DOHH2 (cell line): Measurements from ENCODE around the gene PARP14.
A peak's percentile ranks its signal among the peaks of the same experiment; 100 is the strongest.

ENCODE experiments used
- H3F3A ChIP-seq: fragments of 200-600 bp; sonication (generic), shearing (Covaris generic); 2 replicates; pipeline ENCODE4 v1.6.0; 2016; ENCODE audit warnings: antibody characterized with exemption, mild to moderate bottlenecking; ENCODE audit not compliant: control insufficient read depth, insufficient read depth
- H3K27ac ChIP-seq: fragments of 200-600 bp; sonication (generic); 2 replicates; pipeline ENCODE4 v1.5.1; 2014; ENCODE audit warnings: low read depth, mild to moderate bottlenecking, low read length, moderate library complexity
- H3K27me3 ChIP-seq: fragments of 200-600 bp; sonication (generic); 2 replicates; pipeline ENCODE4 v1.6.1; 2014; ENCODE audit warnings: mild to moderate bottlenecking, low read length, mixed read lengths; ENCODE audit not compliant: control insufficient read depth
- H3K36me3 ChIP-seq: fragments of 200-600 bp; sonication (generic); 2 replicates; pipeline ENCODE4 v1.6.1; 2014; ENCODE audit warnings: mild to moderate bottlenecking, low read length, moderate library complexity, mixed read lengths; ENCODE audit not compliant: control insufficient read depth
- H3K4me1 ChIP-seq: fragments of 200-600 bp; sonication (generic); 2 replicates; pipeline ENCODE4 v1.6.1; 2014; ENCODE audit warnings: mild to moderate bottlenecking, low read length, mixed read lengths; ENCODE audit not compliant: control insufficient read depth
- H3K4me2 ChIP-seq: fragments of 200-600 bp; sonication (generic); 2 replicates; pipeline ENCODE4 v1.6.0; 2014; ENCODE audit warnings: mild to moderate bottlenecking, low read length, moderate library complexity
- H3K4me3 ChIP-seq: fragments of 200-600 bp; sonication (generic); 2 replicates; pipeline ENCODE4 v1.5.1; 2014; ENCODE audit warnings: mild to moderate bottlenecking, low read length, mixed read lengths
- H3K79me2 ChIP-seq: fragments of 200-600 bp; sonication (generic); 2 replicates; pipeline ENCODE4 v1.6.1; 2014; ENCODE audit warnings: mild to moderate bottlenecking, low read length, mixed read lengths; ENCODE audit not compliant: control insufficient read depth
- H3K9me2 ChIP-seq: fragments of 200-600 bp; sonication (generic); replicated peaks from 2 replicates; pipeline ENCODE4 v1.6.1; 2014; ENCODE audit warnings: mild to moderate bottlenecking, low read length, mixed read lengths; ENCODE audit not compliant: control insufficient read depth
- H3K9me3 ChIP-seq: fragments of 200-600 bp; sonication (generic); 2 replicates; pipeline ENCODE4 v1.6.1; 2014; ENCODE audit warnings: antibody characterized with exemption, low read length, mixed read lengths; ENCODE audit not compliant: control insufficient read depth, insufficient read depth
- H4K20me1 ChIP-seq: fragments of 200-600 bp; sonication (generic); 2 replicates; pipeline ENCODE4 v1.6.0; 2014; ENCODE audit warnings: low read depth, mild to moderate bottlenecking, antibody characterized with exemption, low read length, moderate library complexity; ENCODE audit not compliant: control insufficient read depth, insufficient read depth
- EZH2phosphoT487 ChIP-seq: fragments of 200-600 bp; sonication (generic); IDR thresholded peaks from 2 replicates; pipeline ENCODE4 v1.6.1; 2017; ENCODE audit warnings: borderline replicate concordance, mild to moderate bottlenecking, antibody characterized with exemption, low read length, moderate library complexity, mixed read lengths
- TF ChIP-seq, protein P1 (sequence below): fragments of 200-600 bp; sonication (generic); IDR thresholded peaks from one replicate; pipeline ENCODE4 v1.5.1; 2014; ENCODE audit warnings: antibody characterized with exemption, mild to moderate bottlenecking, low read depth, low read length; ENCODE audit not compliant: poor library complexity, severe bottlenecking

Gene PARP14

DNA sequence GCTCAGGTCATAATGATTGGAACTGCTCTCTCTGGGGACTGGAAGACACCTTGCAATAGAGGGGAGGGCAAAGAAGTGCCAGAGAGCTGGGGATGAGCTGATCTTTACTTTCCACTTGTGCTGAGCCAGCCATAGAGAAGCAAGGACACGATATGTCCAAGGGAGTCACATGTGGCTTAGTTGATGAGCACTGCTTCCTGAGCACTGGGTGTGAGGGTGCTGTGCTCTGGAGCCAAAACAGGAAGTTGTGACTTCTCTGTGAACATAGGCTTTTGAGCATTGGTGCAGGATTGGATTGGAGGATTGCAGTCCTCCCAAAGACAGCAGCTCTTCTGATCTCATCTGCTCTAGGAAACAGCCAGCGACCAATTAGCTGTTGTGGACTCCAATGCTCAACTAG is 6.7 kb downstream of the PARP14 start:
- Histone ChIP-seq H3K27ac (no peak overlapping the region), H3K4me2 (peak overlapping the region; percentile 38), H3K9me3 (no peaks in the 10 kb centered on the region), H3K27me3 (no peaks in the 10 kb centered on the region), H3K4me3 (no peak overlapping the region), H4K20me1 (no peaks in the 10 kb centered on the region), H3K9me2 (no peaks in the 10 kb centered on the region), H3K36me3 (no peaks in the 10 kb centered on the region), H3K79me2 (no peaks in the 10 kb centered on the region), H3F3A (no peaks in the 10 kb centered on the region; the same call in none of the 2 replicates), H3K4me1 (peaks cover 26% of the 10 kb centered on the region)
- TF ChIP-seq, protein P1, sequence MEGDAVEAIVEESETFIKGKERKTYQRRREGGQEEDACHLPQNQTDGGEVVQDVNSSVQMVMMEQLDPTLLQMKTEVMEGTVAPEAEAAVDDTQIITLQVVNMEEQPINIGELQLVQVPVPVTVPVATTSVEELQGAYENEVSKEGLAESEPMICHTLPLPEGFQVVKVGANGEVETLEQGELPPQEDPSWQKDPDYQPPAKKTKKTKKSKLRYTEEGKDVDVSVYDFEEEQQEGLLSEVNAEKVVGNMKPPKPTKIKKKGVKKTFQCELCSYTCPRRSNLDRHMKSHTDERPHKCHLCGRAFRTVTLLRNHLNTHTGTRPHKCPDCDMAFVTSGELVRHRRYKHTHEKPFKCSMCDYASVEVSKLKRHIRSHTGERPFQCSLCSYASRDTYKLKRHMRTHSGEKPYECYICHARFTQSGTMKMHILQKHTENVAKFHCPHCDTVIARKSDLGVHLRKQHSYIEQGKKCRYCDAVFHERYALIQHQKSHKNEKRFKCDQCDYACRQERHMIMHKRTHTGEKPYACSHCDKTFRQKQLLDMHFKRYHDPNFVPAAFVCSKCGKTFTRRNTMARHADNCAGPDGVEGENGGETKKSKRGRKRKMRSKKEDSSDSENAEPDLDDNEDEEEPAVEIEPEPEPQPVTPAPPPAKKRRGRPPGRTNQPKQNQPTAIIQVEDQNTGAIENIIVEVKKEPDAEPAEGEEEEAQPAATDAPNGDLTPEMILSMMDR = no peak
- no peak for TF ChIP-seq EZH2phosphoT487

DNA sequence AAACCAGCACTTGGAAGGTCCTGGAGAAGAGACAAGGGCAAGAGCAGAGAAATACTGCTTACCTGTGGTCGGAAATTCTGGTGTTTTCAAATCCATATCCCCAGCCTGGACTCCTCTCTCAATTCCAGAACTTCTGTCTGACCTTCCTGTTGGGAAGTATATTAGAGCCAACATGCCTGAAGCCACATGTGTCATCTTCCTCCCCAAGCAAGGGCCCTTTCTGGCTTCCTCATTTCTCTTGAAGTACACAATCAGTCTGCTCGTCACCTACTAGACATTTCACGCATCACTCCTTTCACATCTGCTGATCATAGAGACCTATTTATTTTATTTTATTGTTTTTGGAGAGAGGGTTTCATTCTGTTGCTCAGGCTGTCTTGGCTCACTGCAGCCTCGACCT is 8.4 kb downstream of the PARP14 start:
- Histone ChIP-seq H4K20me1 (no peaks in the 10 kb centered on the region), H3K9me2 (no peaks in the 10 kb centered on the region), H3K4me1 (peaks cover 24% of the 10 kb centered on the region), H3K79me2 (no peaks in the 10 kb centered on the region), H3K27me3 (no peaks in the 10 kb centered on the region), H3K4me3 (no peak overlapping the region), H3K9me3 (no peaks in the 10 kb centered on the region), H3K4me2 (no peak overlapping the region), H3K27ac (no peak overlapping the region; the same call in 1 of the 2 replicates), H3K36me3 (no peaks in the 10 kb centered on the region), H3F3A (peaks cover 6% of the 10 kb centered on the region)
- no peak for TF ChIP-seq EZH2phosphoT487
- TF ChIP-seq, protein P1 = no peak

DNA sequence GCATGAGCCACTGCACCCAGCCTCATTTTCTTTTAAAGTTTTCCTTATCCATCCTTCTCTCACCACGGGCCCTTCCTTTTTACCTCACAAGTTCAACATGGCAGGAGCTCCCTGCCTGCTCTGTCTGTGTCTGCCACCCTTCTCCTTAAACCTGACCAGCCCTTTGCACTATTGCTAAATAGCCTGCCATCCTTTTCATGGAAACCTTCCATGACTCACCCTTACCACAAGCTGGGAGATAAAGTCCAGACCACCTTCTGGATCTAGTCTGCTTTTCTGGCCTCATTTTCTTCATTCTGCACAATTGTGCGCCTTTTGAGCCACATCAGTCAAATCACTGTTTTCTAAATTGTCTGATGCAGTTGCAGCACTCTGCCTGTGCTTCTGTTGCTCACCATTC is 8.9 kb downstream of the PARP14 start:
- Histone ChIP-seq H3K9me3 (no peaks in the 10 kb centered on the region), H3F3A (peaks cover 9% of the 10 kb centered on the region; the same call in 1 of the 2 replicates), H3K4me1 (peaks cover 30% of the 10 kb centered on the region), H4K20me1 (no peaks in the 10 kb centered on the region), H3K27ac (no peak overlapping the region; the same call in 1 of the 2 replicates), H3K27me3 (no peaks in the 10 kb centered on the region), H3K4me2 (no peak overlapping the region), H3K36me3 (no peaks in the 10 kb centered on the region), H3K4me3 (no peak overlapping the region), H3K9me2 (no peaks in the 10 kb centered on the region), H3K79me2 (no peaks in the 10 kb centered on the region)
- TF ChIP-seq, protein P1 = no peak
- TF ChIP-seq EZH2phosphoT487 = no peak

DNA sequence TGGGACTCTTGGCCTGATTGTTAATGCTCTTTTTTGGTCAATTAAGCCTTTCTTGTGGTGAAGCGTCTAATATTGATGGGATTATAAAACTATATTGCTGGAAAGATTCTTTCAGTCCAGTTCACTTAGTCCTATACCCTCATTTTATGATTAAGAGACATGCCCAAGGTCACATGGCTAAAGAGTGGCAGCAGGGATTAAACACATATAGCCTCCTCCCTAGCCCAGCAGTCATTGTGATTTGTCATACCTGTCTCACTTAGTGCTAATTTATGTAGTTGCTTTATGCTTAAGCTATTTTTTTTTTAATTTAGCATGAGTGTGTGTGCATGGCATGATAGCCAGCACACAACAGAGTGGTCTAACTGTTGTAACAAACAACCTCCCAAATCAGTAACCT is 9.5 kb downstream of the PARP14 start:
- H3F3A ChIP-seq = peaks cover 9% of the 10 kb centered on the region; the same call in 1 of the 2 replicates
- H4K20me1 ChIP-seq = no peaks in the 10 kb centered on the region
- no peaks in the 10 kb centered on the region for H3K36me3 ChIP-seq
- H3K27me3 ChIP-seq = no peaks in the 10 kb centered on the region
- H3K79me2 ChIP-seq = no peaks in the 10 kb centered on the region
- TF ChIP-seq, protein P1 = no peak
- TF ChIP-seq EZH2phosphoT487 = no peak
- peaks cover 35% of the 10 kb centered on the region for H3K4me1 ChIP-seq
- H3K9me2 ChIP-seq = no peaks in the 10 kb centered on the region
- no peak overlapping the region for H3K27ac ChIP-seq
- H3K9me3 ChIP-seq = no peaks in the 10 kb centered on the region
- no peak overlapping the region for H3K4me2 ChIP-seq
- no peak overlapping the region for H3K4me3 ChIP-seq
